CD4-positive, alpha-beta T cell treated with Interleukin-4 for 4 hours (primary cell): ENCODE results near the gene RNF5.
A peak's percentile ranks its signal among the peaks of the same experiment; 100 is the strongest.

Experiments
- DNase-seq: peaks from one replicate; pipeline ENCODE4 v3.0.0-alpha.2; 2020

RNF5 gene

GRCh38 chr6:32152769-32153563 is 25.2 kb upstream of the RNF5 start:
- DNase-seq: no peak

GRCh38 chr6:32153564-32154513 is 24.4 kb upstream of the RNF5 start, which contains the start of gene PPT2:
PPT2 (plus strand) TSS chr6:32154141; CDS start chr6:32154595, 454 bp downstream.
- DNase-seq: peak; percentile 65

GRCh38 chr6:32154514-32155161 is 23.6 kb upstream of the RNF5 start:
- DNase-seq: peak; percentile 68

DNA sequence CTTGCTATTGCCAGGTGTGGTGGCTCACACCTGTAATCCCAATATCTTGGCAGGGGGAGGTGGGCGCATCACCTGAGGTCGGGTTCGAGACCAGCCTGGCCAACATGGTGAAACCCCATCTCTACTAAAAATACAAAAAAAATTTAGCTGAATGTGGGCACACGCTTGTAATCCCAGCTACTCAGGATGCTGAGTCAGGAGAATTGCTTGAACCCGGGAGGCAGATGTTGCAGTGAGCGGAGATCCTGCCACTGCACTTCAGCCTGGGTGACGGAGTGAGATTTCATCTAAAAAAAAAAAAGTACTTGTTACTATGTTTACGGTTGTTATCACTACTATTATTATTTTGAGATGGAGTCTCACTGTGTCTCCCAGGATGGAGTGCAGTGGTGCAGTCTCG is 21.3 kb upstream of the RNF5 start:
- DNase-seq: no peak

DNA sequence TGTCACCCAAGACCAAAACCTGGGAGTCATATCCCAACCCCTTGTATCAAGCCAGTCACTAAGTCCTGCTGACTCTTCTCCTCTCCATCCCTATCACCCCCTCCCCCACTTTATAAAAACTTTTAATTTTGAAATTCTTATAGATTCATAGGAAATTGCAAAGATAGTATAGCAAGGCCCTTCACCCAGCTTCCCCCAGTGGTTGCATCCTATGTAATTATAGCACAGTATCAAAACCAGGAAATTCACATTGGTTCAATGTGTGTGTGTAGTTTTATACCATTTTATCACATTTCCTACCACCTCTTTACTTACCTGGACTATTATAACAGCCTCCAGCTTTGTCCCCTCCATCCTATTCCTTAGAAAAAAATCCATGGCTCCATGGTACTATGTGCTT is 20.2 kb upstream of the RNF5 start:
- no peak for DNase-seq

GRCh38 chr6:32163559-32164258 is 14.5 kb upstream of the RNF5 start:
- DNase-seq: no peak

GRCh38 chr6:32164295-32164694 is 13.9 kb upstream of the RNF5 start, which contains the start of gene EGFL8:
EGFL8 (plus strand) TSS chr6:32164595; CDS start chr6:32166166, 1,571 bp downstream.
- DNase-seq: no peak

GRCh38 chr6:32166411-32167061 is 11.7 kb upstream of the RNF5 start:
- no peak for DNase-seq

DNA sequence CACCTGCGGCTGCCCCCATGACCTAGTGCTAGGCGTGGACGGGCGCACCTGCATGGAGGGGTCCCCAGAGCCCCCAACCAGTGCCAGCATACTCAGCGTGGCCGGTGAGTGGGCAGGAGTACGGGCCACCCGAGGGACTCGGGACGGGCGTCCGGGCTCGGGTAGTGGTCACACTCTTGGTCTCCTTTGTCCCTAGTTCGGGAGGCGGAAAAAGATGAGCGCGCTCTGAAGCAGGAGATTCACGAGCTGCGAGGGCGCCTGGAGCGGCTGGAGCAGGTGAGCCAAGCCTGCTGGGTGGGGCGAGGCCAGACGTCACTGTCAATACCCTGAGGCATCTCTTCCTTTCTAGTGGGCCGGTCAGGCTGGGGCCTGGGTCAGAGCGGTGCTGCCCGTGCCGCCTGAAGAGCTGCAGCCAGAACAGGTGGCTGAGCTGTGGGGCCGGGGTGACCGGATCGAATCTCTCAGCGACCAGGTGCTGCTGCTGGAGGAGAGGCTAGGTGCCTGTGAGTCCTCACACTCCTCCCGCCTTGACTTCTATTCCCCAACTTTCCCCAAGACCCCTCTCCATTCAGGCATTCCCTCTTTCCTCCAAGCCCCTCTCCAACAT is 10.9 kb upstream of the RNF5 start:
- no peak for DNase-seq

DNA sequence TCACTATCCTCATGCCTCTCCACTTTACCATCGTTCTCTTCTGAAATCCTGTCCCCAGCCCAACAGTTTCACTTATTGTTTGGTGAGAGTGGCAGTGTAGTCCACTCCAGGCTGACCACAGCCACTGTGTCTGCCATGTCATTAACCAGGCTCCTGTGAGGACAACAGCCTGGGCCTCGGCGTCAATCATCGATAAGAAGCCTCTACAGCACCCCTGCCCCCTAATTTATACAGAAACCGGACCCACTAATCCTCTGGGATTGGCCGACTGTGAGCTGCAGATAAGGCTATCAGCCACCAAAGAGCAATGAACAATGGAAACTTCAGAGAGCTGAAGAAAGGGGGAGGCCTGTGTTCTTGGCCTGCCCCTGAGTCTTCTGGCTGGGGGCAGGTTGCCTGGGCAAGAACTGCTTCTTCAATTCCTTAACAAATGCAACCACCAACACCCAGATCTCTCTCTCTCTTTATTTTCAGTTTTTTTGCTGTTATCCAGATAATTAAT is 10.4 kb upstream of the RNF5 start:
- no peak for DNase-seq

DNA sequence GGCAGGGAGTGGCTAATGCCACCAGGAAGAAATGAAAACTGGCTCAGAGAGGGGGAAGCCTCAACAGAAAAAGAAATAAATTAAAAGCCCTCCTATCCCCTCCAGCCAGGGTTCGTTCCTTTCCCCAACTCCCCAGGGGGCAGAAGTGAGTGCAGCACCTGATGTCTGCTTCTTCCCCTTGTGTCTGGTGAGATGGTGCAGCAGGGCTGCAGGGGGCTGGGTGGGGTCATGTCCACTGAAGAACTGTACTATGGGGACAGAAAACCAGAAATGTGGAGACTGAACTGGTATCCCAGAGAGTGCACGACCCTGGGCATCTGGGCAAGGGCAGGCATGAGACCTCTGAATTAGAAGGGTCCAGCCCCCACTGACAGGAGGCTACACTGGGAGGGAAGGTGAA is 9.9 kb upstream of the RNF5 start:
- no peak for DNase-seq

- no peak for DNase-seq
Measured at GRCh38 chr6:32168807-32169591, 9.2 kb upstream of the RNF5 start.

- no peak for DNase-seq
Measured at GRCh38 chr6:32170294-32170693, 7.9 kb upstream of the RNF5 start.

GRCh38 chr6:32171234-32171633 is 7.0 kb upstream of the RNF5 start:
- no peak for DNase-seq

- no peak for DNase-seq
Measured at GRCh38 chr6:32173051-32173727, 5.0 kb upstream of the RNF5 start.

- DNase-seq: no peak
Measured at GRCh38 chr6:32174416-32174815, 3.8 kb upstream of the RNF5 start.

DNA sequence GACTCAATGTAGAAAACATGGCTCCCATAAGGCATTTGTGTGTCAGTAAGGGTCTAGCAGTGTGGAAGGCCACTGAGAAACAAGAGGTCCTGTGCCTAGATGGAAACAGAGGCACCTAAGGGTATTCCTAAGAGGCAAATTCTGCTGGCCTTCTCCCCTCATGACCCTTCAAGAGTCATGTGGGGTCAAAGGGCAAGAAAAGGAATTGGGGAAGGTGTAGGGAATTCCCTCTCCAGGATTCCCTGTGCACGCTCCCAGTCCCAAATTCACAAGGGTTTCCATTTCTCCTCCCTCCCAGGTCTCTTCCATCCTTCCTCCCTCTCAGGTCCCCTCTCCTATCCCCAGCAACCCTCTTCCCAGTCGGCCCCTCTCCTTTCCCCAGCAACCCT is 2.9 kb upstream of the RNF5 start:
- no peak for DNase-seq

DNA sequence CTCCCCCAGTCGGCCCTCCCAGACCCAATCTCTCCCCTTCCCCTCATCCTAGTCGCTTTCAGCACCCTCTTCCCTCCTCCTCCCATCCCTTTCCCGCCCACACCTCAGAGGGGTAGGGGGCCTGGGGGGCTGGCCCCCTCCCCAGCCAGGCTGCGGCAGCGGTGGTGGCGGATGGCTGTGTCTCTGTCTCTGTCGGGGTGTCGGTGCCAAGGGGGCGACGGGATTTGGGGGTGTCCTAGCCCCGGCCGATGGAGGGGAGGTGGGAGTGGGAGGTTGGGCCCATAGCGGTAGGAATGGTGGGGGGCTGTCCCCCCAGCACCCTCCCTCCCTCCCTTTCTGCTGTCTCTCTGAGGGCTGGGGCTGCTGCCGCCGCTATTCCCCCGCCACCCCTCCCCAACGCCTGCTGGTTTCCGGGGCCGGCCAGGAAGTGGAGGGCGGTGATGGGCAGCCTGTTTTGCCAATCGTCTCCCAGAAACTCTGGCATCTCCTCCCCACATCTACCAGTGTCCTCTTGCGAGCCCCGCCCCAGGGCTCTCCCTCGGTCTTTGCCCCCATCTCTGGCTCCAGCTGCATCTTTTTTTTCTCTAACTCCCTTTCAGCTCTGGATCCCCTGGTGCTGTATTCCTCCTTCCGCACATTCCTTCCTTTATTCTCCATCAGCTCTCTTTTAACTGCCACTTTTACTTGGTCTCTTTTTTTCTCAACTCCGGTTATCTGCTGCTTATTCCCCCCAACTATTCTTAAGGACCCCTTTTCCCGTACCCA is 2.3 kb upstream of the RNF5 start, which contains the start of gene AGPAT1:
Gene AGPAT1, minus strand, starts transcription at position 374 of the 765 bp plus-strand sequence. CDS start 4,588 bp downstream, outside the sequence.
- peak; percentile 98 for DNase-seq
